Measurements from ENCODE around the gene MTF2.

- TF ChIP-seq, protein P1, sequence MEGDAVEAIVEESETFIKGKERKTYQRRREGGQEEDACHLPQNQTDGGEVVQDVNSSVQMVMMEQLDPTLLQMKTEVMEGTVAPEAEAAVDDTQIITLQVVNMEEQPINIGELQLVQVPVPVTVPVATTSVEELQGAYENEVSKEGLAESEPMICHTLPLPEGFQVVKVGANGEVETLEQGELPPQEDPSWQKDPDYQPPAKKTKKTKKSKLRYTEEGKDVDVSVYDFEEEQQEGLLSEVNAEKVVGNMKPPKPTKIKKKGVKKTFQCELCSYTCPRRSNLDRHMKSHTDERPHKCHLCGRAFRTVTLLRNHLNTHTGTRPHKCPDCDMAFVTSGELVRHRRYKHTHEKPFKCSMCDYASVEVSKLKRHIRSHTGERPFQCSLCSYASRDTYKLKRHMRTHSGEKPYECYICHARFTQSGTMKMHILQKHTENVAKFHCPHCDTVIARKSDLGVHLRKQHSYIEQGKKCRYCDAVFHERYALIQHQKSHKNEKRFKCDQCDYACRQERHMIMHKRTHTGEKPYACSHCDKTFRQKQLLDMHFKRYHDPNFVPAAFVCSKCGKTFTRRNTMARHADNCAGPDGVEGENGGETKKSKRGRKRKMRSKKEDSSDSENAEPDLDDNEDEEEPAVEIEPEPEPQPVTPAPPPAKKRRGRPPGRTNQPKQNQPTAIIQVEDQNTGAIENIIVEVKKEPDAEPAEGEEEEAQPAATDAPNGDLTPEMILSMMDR (conservative IDR thresholded peaks at IDR 0.05; ENCODE audit: low read depth in 2 of 2): no peak
- TF ChIP-seq EZH2 (IDR thresholded peaks at IDR 0.05; ENCODE audit: low read depth, unreplicated experiment) (no peak), EZH2phosphoT487 (IDR thresholded peaks at IDR 0.05; ENCODE audit: unreplicated experiment) (no peak), REST (IDR thresholded peaks at IDR 0.05; ENCODE audit: unreplicated experiment) (no peak), POLR2AphosphoS5 (IDR thresholded peaks at IDR 0.05; ENCODE audit: low read depth) (no peak), NANOG (IDR thresholded peaks at IDR 0.05; ENCODE audit: borderline replicate concordance) (no peak), CREB1 (CRISPR knock-in tag; IDR thresholded peaks at IDR 0.05; ENCODE audit: low read depth) (no peak), JUNB (IDR thresholded peaks at IDR 0.05; ENCODE audit: unreplicated experiment) (no peak)
- TF ChIP-seq, protein P2, sequence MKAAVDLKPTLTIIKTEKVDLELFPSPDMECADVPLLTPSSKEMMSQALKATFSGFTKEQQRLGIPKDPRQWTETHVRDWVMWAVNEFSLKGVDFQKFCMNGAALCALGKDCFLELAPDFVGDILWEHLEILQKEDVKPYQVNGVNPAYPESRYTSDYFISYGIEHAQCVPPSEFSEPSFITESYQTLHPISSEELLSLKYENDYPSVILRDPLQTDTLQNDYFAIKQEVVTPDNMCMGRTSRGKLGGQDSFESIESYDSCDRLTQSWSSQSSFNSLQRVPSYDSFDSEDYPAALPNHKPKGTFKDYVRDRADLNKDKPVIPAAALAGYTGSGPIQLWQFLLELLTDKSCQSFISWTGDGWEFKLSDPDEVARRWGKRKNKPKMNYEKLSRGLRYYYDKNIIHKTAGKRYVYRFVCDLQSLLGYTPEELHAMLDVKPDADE (IDR thresholded peaks at IDR 0.05): no peak
Observed at GRCh38 chr1:93111065-93111464, 32.0 kb downstream of the MTF2 start.
